G401.6 (cell line): ENCODE measurements around the gene LENG1.

Experiments
- FAIRE-seq: peaks from 2 replicates; lab custom pipeline; 2012; peaks lifted over from hg19 to GRCh38; lab: Jason Lieb, UNC

The LENG1 gene

GRCh38 chr19:54106716-54107115, 52.8 kb downstream of the LENG1 start:
- FAIRE-seq: no peak

DNA sequence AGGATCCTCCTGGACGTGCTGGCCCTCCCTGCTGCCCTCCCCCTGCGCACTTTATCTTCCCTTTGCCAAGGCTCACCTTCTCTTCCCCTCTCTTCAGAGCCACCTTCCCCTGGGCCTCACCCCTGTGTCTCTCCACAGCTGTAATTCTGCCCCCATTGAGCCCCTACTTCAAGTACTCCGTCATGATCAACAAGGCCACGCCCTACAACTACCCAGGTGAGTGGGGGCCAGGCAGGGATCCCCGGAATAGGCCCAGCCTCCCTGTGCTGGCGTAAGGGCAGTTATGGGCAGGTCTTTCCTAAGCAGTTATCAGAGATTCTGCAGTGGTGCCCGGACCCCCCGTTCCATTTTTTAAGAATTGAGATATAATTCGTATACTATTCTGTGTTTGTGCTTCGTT, 53.7 kb downstream of the LENG1 start:
- no peak for FAIRE-seq
